NB4 (cell line): ENCODE results near the gene CTAGE9.

Source experiments
- DNase-seq: peaks from one replicate; pipeline ENCODE4 v3.0.0; 2010; ENCODE audit warnings: low read depth
- H3K4me3 ChIP-seq: one replicate; pipeline ENCODE4 v1.5.1; 2011; ENCODE audit warnings: mild to moderate bottlenecking, low read depth, low read length, moderate library complexity
- MAX ChIP-seq: IDR thresholded peaks from 2 replicates; pipeline ENCODE4 v1.6.1; 2011; ENCODE audit warnings: low read depth, low read length
- MYC ChIP-seq: IDR thresholded peaks from 2 replicates; pipeline ENCODE4 v1.6.1; 2011; ENCODE audit warnings: low read depth, low read length
- POLR2A ChIP-seq: IDR thresholded peaks from 2 replicates; pipeline ENCODE4 v1.6.1; 2011; ENCODE audit warnings: mild to moderate bottlenecking; ENCODE audit not compliant: insufficient read length; ENCODE audit errors: extremely low read depth
- TF ChIP-seq, protein P1 (sequence below): IDR thresholded peaks from one replicate; pipeline ENCODE4 v1.5.1; 2012; ENCODE audit warnings: low read depth, low read length

Gene CTAGE9

DNA sequence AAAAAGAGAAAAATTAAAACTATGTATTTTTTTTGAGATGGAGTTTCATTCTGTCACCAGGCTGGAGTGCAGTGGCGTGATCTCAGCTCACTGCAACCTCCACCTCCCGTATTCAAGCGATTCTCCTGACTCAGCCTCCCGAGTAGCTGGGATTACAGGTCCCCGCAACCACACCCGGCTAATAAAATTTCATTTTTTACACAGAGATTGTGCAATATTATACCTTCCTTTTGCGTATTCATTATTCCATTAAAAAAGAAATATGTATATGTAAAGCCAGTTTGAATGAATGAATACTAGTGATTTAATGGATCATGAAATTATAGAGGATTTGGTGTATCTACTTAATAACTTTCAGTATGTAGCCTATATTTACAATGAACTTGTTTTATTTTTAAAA lies 38.2 kb upstream of the CTAGE9 start:
- no peak overlapping the region for H3K4me3 ChIP-seq
- DNase-seq = no peak
- TF ChIP-seq MAX (no peak), MYC (no peak), POLR2A (no peak)
- TF ChIP-seq, protein P1, sequence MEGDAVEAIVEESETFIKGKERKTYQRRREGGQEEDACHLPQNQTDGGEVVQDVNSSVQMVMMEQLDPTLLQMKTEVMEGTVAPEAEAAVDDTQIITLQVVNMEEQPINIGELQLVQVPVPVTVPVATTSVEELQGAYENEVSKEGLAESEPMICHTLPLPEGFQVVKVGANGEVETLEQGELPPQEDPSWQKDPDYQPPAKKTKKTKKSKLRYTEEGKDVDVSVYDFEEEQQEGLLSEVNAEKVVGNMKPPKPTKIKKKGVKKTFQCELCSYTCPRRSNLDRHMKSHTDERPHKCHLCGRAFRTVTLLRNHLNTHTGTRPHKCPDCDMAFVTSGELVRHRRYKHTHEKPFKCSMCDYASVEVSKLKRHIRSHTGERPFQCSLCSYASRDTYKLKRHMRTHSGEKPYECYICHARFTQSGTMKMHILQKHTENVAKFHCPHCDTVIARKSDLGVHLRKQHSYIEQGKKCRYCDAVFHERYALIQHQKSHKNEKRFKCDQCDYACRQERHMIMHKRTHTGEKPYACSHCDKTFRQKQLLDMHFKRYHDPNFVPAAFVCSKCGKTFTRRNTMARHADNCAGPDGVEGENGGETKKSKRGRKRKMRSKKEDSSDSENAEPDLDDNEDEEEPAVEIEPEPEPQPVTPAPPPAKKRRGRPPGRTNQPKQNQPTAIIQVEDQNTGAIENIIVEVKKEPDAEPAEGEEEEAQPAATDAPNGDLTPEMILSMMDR = no peak

DNA sequence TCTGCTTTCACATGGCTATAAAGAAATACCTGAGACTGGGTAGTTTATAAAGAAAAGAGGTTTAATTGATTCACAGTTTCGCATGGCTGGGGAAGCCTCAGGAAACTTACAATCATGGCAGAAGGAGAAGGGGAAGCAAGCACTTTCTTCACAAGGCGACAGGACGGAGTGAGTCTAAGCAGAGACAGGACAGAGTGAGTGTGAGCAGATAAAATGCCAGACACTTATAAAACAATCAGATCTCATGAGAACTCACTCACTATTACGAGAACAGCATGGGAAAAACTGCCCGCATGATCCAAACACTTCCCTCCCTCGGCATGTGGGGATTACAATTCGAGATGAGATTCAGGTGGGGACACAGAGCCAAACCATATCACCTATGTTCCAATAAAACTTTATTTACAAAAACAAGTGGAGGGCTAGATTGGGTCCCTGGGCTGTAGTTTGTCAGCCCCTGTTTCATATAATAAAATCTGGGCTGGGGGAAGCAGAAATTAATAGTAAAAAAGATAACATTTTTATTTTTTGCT lies 37.1 kb upstream of the CTAGE9 start:
- TF ChIP-seq POLR2A (no peak), MYC (no peak), MAX (no peak)
- TF ChIP-seq, protein P1 = no peak
- H3K4me3 ChIP-seq = no peak overlapping the region
- DNase-seq = no peak

DNA sequence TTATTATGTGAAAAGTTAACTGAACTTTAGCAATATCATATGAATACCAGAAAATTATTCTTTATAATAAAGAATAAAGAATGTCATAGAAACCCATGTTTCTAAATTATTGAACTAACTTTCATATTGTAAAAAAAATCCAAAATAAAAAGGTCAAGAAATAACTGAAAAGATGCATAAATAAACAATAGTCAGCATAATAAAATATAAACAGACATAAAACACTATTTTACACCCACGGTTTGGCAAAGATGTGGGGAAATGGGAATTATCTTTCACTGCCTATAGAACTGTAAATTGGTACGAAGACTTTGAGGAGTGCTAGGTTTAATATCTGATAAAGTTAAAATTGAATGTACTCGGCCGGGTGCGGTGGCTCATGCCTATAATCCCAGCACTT lies 34.7 kb upstream of the CTAGE9 start:
- no peak for DNase-seq
- H3K4me3 ChIP-seq = no peak overlapping the region
- TF ChIP-seq MYC (no peak), MAX (no peak), POLR2A (no peak)
- TF ChIP-seq, protein P1 = no peak

DNA sequence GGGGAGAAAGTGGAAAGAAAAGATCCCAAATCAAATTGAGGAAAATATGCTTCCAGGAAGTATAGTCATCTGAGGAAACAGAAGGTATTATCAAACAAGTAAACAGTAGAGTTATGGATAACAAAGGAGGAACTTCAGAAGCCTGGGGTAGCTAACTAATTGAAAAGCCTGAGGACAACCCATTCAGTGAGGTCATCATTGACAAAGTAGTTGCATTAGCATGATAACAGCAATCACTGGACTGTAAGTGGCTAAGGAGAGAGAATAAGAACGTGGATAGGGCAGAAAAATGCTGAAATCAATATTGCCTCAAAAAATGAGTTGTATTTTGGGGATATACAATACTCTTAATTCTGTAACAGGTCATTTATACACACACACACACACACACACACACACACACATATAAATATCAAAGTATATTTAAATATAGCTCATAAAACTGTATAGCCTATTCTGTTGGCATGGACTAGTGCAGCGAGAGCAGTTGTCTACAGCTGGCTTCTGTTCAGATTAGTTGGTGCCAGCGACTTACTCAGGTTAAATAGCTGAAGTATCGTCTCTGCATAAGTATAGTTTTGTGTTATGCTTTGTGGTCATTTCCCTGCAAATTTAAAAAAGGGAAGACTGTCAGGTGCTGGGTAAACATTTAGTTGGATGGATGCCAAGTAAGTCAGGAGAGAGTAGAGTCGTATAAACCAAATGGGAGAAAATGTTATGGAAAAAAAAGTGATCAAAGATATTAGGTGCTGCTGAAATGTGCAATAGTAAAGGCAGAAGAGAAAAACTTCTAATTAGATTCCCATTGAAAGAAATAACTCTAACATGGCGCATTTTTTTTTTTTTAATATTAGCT lies 33.8 kb upstream of the CTAGE9 start:
- TF ChIP-seq MAX (no peak), POLR2A (no peak), MYC (no peak)
- TF ChIP-seq, protein P1 = no peak
- no peak for DNase-seq

GRCh38 chr6:131741688-131742393 lies 31.0 kb upstream of the CTAGE9 start:
- H3K4me3 ChIP-seq = no peak overlapping the region

More for the DNA sequence above, 33.8 kb upstream of the CTAGE9 start:
- H3K4me3 ChIP-seq = no peak overlapping the region

More at GRCh38 chr6:131741688-131742393, 31.0 kb upstream of the CTAGE9 start:
- TF ChIP-seq POLR2A (no peak), MAX (no peak), MYC (no peak)
- TF ChIP-seq, protein P1 = no peak
- DNase-seq = no peak
